CD4-positive, alpha-beta T cell treated with Interleukin-4 for 4 hours (primary cell): ENCODE results near the gene STK31.
"Not testable (repeated sequence)": the region's sequence is repeated elsewhere in the genome, so short reads cannot be mapped to it uniquely, and the experiment has no call there.

ENCODE experiments used
- DNase-seq: peaks from one replicate; pipeline ENCODE4 v3.0.0-alpha.2; 2020

Gene STK31

GRCh38 chr7:23804707-23805106 is 94.7 kb downstream of the STK31 start:
- no peak for DNase-seq

GRCh38 chr7:23808421-23808820 is 98.4 kb downstream of the STK31 start:
- no peak for DNase-seq

GRCh38 chr7:23810099-23810498 is 100.1 kb downstream of the STK31 start:
- no peak for DNase-seq

- no peak for DNase-seq
These were observed 101.5 kb downstream of the STK31 start for GRCh38 chr7:23811540-23811939.

- not testable (repeated sequence) for DNase-seq
These were observed 118.1 kb downstream of the STK31 start for GRCh38 chr7:23828125-23828524.

- DNase-seq = not testable (repeated sequence)
These were observed 122.7 kb downstream of the STK31 start for GRCh38 chr7:23832733-23833132.

- no peak for DNase-seq
These were observed 123.4 kb downstream of the STK31 start for GRCh38 chr7:23833405-23833804.

GRCh38 chr7:23844837-23845236 is 134.8 kb downstream of the STK31 start:
- not testable (repeated sequence) for DNase-seq

- DNase-seq = no peak
These were observed 142.1 kb downstream of the STK31 start for GRCh38 chr7:23852135-23852534.

GRCh38 chr7:23852988-23853387 is 143.0 kb downstream of the STK31 start:
- DNase-seq = no peak

GRCh38 chr7:23863209-23863787 is 153.3 kb downstream of the STK31 start:
- DNase-seq = peak; percentile 14

GRCh38 chr7:23864973-23865372 is 155.0 kb downstream of the STK31 start:
- no peak for DNase-seq

- DNase-seq = no peak
These were observed 163.3 kb downstream of the STK31 start for GRCh38 chr7:23873306-23873705.

GRCh38 chr7:23876526-23876925 is 166.5 kb downstream of the STK31 start:
- DNase-seq = not testable (repeated sequence)
